GM19099 (cell line): ENCODE data around the gene GRM4.

Experiments
- POLR2A ChIP-seq: IDR thresholded peaks from 3 replicates; pipeline ENCODE4 v1.6.1; 2011; ENCODE audit warnings: low read depth; ENCODE audit not compliant: insufficient read length; ENCODE audit errors: extremely low read depth

GRM4 gene

DNA sequence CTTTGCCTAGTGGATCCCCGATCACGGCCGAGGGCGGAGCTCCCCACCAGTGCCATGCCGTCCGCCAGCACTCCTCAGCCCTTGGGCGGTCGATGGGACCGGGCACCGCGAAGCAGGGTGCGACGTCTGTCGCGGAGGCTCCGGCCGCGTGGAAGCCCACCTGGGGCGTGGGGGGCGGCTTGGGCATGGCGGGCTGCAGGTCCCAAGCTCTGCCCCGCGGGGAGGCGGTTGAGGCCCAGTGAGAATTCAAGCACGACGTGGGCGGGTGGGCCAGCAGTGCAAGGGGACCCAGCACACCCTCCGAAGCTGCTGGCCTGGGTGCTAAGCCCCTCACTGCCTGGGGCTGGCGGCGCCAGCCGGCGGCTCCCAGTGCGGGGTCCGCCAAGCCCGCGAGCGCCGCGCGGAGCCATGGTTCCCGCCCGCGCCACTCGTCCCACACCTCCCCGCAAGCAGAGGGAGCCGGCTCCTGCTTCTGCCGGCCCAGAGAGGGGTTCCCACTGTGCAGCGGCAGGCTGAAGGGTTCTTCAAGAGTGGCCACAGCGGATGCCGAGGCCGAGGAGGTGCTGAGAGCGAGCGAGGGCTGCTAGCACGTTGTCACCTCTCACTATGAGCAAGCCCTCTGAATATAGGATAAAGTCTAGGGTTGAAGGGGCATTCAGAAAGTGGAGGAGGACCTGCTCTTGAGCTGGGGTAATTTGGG is 128.6 kb downstream of the GRM4 start:
- no peak for TF ChIP-seq POLR2A

- TF ChIP-seq POLR2A: no peak
Observed at GRCh38 chr6:34015586-34015985, 130.3 kb downstream of the GRM4 start.

GRCh38 chr6:34011264-34011663 is 134.6 kb downstream of the GRM4 start:
- TF ChIP-seq POLR2A: no peak

DNA sequence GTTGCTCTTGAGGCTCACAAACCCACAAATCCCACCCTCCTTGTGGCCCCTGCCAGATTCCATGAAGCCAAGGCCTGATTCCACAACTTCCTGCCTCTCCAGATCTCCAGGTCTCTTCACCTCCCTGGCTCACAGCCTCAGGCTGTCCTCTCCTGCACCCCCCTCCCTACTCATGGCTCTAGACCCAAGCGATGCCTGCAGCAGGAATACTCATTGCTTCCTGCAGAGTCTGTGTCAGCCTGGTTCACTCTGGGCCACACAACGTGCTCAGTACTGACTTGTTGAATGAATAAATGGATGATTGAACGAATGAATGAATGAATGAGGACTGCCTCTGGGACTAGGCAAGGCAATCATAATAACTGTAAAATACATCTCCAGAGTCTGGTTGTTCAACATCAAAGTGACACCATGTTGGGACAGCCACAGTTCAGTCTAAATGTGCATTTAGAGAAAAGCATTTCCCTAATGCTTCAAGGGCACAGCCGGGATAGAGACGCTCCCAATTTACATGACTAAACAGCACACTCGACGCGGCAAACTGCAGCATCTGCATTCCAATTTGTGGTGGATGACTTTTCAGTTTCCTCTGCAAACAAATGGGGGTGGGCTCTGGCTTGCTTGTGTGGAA is 139.9 kb downstream of the GRM4 start:
- no peak for TF ChIP-seq POLR2A

- no peak for TF ChIP-seq POLR2A
Observed at GRCh38 chr6:34004706-34005105, 141.2 kb downstream of the GRM4 start.

DNA sequence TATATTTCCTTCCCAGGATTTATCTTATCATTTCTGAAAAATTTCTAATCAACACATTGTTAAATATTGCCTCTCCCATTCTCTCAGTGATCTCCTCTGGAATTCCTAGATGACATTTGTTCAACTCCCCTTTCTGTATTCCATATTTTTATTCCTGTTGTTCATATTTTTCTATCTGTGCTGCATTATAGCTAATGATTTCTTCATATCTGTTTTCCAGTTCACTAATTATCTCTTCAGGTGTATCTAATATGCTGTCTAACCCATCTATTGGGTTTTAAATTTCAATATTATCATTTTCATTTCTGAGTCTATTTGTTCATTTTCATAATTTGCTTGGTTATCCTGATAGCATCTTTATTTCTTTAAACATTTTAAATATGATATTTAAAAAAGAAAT is 141.9 kb downstream of the GRM4 start:
- TF ChIP-seq POLR2A: no peak

GRCh38 chr6:34001706-34002621 is 143.9 kb downstream of the GRM4 start:
- no peak for TF ChIP-seq POLR2A

GRCh38 chr6:34000281-34000680 is 145.6 kb downstream of the GRM4 start:
- TF ChIP-seq POLR2A: no peak

GRCh38 chr6:33999567-33999966 is 146.3 kb downstream of the GRM4 start:
- TF ChIP-seq POLR2A: no peak

- TF ChIP-seq POLR2A: no peak
Observed at GRCh38 chr6:33998660-33999059, 147.2 kb downstream of the GRM4 start.

- TF ChIP-seq POLR2A: no peak
Observed at GRCh38 chr6:33997265-33997664, 148.6 kb downstream of the GRM4 start.

GRCh38 chr6:33996120-33996475 is 149.8 kb downstream of the GRM4 start:
- TF ChIP-seq POLR2A: no peak

DNA sequence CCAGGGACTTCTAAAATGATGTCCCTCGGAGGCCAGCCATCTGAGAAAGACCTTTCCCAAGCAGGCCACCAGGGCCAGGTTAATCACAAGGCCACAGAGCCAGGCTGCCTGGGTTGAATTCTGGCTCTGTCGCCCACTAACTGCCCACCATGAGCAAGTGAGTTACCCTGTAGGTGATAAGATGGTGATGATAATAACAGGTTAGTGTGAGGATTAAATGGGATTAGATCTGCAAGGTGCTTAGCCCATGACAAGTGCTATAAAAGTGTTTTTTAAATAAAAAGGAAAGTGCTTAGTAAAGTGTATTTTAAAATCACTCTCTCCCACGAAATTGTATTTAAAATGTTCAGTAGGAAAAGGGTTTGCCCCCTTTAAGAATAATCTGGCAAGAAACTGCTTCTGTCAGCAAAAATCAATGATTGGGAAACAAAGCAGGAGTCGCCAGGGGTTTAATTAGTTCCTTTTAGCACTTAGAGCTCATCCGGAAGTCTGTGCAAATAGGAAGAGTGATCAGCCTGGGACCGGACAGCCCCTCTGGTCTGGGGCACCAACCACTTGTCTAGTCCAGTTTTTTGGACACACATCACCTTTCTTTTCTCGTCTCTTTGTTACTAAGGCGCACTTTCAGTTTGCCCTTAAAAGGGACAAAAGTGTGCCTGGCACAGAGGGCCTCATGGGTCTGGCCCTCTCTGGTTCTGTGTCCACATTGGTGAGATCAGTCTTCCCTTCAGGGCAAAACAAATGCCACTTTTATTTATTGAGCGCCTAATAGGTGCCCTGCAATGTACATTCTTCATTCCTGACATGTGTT is 150.4 kb downstream of the GRM4 start:
- no peak for TF ChIP-seq POLR2A

DNA sequence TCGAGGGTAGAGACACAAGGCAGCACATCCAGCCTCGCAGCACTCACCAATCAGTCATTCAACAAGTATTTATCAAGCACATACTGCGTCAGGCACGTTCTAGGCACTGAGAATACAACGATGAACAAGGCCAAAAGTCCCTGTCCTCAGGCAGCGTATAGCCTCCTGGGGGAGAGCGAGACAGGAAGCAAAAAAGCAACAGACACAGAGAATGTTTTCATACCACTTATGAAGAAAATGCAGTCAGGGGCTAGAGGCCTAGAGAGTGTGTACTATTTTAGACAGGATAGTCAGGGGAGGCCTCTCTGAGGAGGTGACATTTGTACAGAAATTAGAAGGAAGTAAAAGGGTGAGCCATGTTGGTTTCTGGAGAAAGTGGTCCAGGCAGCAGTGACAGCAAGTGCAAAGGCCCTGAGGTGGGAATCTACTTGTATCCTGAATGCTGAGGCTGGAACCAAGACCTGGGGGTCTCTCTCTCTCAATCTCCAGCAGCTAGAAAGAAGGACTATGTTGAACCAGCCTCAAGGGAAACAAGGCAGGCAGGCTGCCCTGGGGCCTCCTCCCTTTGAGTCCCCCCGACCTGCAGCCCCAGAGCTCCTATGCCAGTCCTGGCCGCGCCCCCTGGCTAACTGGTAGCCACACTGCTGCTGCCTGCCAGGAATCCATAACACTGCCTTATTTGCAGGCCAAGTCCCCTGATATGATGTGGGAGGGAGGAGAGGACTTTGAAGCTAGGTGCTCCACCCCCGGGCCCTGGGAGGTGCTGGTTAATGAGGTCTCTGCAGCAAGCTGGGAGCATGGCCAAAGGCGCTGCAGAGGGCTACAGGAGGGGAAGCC is 151.2 kb downstream of the GRM4 start:
- no peak for TF ChIP-seq POLR2A
